Chondrocyte (in vitro differentiated cells): ENCODE data around the gene FARP1. TPM values are rescaled to one million over a fixed set of nuclear protein-coding genes. Genes with fewer than 3 reads are reported as not detected.

Experiments
- DNase-seq: peaks from one replicate; pipeline ENCODE4 v3.0.0; 2021; ENCODE audit warnings: mixed read lengths, low spot score
- H3K27ac Mint-ChIP-seq: one replicate; pipeline ENCODE4 v1.8.0; 2021; ENCODE audit warnings: mild to moderate bottlenecking, moderate library complexity, mixed read lengths; ENCODE audit not compliant: unreplicated experiment
- H3K27me3 Mint-ChIP-seq: 2 replicates; pipeline ENCODE4 v1.8.0; 2021; ENCODE audit warnings: low read depth, mixed read lengths
- H3K36me3 Mint-ChIP-seq: 2 replicates; pipeline ENCODE4 v1.8.0; 2021; ENCODE audit warnings: low read depth, mixed read lengths
- H3K4me1 Mint-ChIP-seq: 2 replicates; pipeline ENCODE4 v1.8.0; 2021; ENCODE audit warnings: low read depth, mild to moderate bottlenecking, mixed read lengths
- H3K4me3 Mint-ChIP-seq: one replicate; pipeline ENCODE4 v1.8.0; 2021; ENCODE audit warnings: mild to moderate bottlenecking, moderate library complexity, mixed read lengths; ENCODE audit not compliant: unreplicated experiment
- H3K9me3 Mint-ChIP-seq: 2 replicates; pipeline ENCODE4 v1.8.0; 2021; ENCODE audit warnings: low read depth, mixed read lengths
- CTCF ChIP-seq: fragments of 200-600 bp; sonication (generic); IDR thresholded peaks from 2 replicates; pipeline ENCODE4 v1.5.0; 2021; ENCODE audit warnings: antibody characterized with exemption, mild to moderate bottlenecking, moderate library complexity
- total RNA-seq: library from RNA; stranded (reverse); gene quantifications from 3 replicates; pipeline ENCODE4 v1.2.1, GENCODE V29; 2021

FARP1 gene
- total RNA-seq, 1 donor from 2014 or later = 331 TPM

GRCh38 chr13:98435376-98435775 lies 292.5 kb downstream of the FARP1 start:
- H3K9me3 Mint-ChIP-seq = no peaks in the 10 kb centered on the region
- DNase-seq = no peak
- peaks cover 4% of the 10 kb centered on the region for H3K4me1 Mint-ChIP-seq
- peaks cover 31% of the 10 kb centered on the region for H3K36me3 Mint-ChIP-seq
- no peak overlapping the region for H3K4me3 Mint-ChIP-seq
- H3K27me3 Mint-ChIP-seq = no peaks in the 10 kb centered on the region
- TF ChIP-seq CTCF = no peak
- H3K27ac Mint-ChIP-seq = no peak overlapping the region

DNA sequence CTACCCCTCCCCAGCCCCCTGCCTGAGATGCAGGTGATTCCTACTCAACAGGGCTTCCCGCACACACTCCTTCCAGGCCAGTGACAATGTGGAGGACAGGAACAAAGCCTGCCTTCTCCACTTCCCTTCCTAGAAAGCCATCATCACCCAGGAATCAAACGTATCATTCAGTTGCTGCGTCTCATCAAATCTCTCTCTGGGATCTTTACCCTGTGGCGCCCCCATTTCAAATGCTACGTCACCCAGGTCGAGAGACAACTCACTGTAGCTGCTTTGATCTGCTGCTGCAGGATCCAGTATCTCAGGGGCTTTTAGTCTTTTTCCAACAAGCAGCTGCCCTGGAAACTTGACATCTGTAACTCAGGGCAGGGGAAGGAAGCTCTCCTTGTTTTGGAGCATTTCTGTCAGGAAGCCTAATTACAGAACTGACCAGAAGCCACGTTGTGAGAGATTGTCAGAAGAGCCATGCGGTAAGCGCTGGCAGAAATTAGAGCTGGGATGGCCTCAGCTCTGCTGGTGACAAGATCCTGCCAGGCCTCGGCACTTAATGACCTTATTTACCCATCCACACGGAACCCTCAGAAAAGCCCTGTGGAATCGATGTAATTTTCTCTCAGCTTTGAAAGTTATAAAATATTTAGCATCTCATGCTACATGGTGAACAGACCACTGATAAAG lies 293.5 kb downstream of the FARP1 start:
- no peak for DNase-seq
- Mint-ChIP-seq H3K36me3 (peaks cover 32% of the 10 kb centered on the region), H3K4me3 (no peak overlapping the region)

GRCh38 chr13:98438246-98439125 lies 295.6 kb downstream of the FARP1 start:
- Mint-ChIP-seq H3K9me3 (no peaks in the 10 kb centered on the region), H3K36me3 (peaks cover 32% of the 10 kb centered on the region)

More for the DNA sequence above, 293.5 kb downstream of the FARP1 start:
- H3K27ac Mint-ChIP-seq = no peak overlapping the region
- no peaks in the 10 kb centered on the region for H3K27me3 Mint-ChIP-seq
- no peak for TF ChIP-seq CTCF
- H3K9me3 Mint-ChIP-seq = no peaks in the 10 kb centered on the region
- H3K4me1 Mint-ChIP-seq = no peaks in the 10 kb centered on the region

DNA sequence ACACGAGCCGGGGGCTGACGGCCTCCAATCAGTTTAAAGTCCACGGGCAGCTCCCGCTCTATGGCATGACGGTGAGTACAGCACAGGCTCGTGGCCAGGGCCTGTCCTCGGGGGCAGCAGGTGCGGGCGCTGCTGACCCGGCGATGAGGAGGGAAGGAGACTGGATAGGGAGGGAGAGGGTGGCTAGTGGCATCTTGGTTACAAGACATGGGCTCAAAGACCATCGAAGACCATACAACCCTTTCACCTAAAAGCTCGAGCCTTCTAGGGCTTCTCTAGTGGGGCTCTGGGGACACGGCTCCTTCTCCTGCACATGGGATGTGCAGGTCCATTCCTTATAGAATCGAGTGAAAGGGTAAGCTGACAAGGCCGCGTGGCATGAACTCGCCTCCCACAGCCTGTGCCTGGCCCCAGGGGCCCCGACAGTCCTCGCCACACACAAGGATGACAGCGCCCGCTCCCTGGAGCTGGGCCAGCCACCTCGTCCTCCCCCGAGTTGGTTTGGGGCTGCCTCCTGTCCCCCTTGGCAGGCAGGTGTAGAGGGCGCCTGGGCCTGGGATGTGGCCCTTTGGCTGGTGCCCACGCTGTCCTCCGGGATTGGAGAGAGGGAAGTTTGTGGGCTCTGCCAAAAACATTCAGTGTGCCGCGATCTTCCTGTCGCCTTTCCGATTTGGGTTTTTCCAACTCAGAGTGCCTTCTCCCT lies 296.4 kb downstream of the FARP1 start:
- H3K27ac Mint-ChIP-seq = no peak overlapping the region
- TF ChIP-seq CTCF = no peak
- H3K4me3 Mint-ChIP-seq = no peak overlapping the region

More at GRCh38 chr13:98438246-98439125, 295.6 kb downstream of the FARP1 start:
- peaks cover 11% of the 10 kb centered on the region for H3K4me1 Mint-ChIP-seq
- no peaks in the 10 kb centered on the region for H3K27me3 Mint-ChIP-seq
- TF ChIP-seq CTCF = no peak
- no peak overlapping the region for H3K27ac Mint-ChIP-seq
- H3K4me3 Mint-ChIP-seq = no peak overlapping the region
- DNase-seq = peak; percentile 83

GRCh38 chr13:98439896-98440295 lies 297.0 kb downstream of the FARP1 start:
- H3K4me3 Mint-ChIP-seq = no peak overlapping the region
- H3K4me1 Mint-ChIP-seq = peaks cover 21% of the 10 kb centered on the region
- H3K9me3 Mint-ChIP-seq = no peaks in the 10 kb centered on the region
- H3K27ac Mint-ChIP-seq = no peak overlapping the region
- peaks cover 34% of the 10 kb centered on the region for H3K36me3 Mint-ChIP-seq
- no peak for TF ChIP-seq CTCF
- no peak for DNase-seq
- H3K27me3 Mint-ChIP-seq = no peaks in the 10 kb centered on the region

More for the DNA sequence above, 296.4 kb downstream of the FARP1 start:
- Mint-ChIP-seq H3K36me3 (peaks cover 34% of the 10 kb centered on the region), H3K27me3 (no peaks in the 10 kb centered on the region), H3K4me1 (peaks cover 19% of the 10 kb centered on the region), H3K9me3 (no peaks in the 10 kb centered on the region)
- DNase-seq = peak; percentile 67
